Stimulated activated CD8-positive, alpha-beta memory T cell treated with anti-CD3 and anti-CD28 coated beads, Interleukin-15, amount 100 ng/mL, for 4 hours (primary cell): ENCODE data around the gene CHRM4.
A peak's percentile ranks its signal among the peaks of the same experiment; 100 is the strongest.

Experiments
- DNase-seq, 2 donors: peaks; one replicate each; pipeline ENCODE4 v3.0.0-alpha.2; 2020; ENCODE audit warnings: low read depth in 2 of 2

The CHRM4 gene

GRCh38 chr11:46367244-46367915, 24.2 kb downstream of the CHRM4 start:
- peak; percentile 40 to 46 for DNase-seq

- DNase-seq = no peak
These were observed 24.9 kb downstream of the CHRM4 start for GRCh38 chr11:46366661-46367161.

DNA sequence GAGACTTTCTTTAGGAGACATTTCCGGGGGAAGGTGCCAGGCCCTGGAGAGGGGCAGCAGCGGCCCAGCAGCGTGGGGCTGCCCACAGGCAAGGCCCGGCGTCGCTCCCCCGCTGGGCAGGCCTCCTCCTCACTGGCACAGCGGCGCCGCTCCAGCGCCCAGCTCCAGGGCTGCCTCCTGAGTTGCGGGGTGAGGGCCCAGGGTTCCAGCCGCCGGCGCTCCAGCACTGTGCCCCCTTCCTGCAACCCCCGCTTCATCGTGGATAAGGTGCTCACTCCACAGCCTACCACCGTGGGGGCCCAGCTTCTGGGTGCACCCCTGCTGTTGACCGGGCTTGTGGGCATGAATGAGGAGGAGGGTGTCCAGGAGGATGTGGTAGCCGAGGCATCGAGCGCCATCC, 25.3 kb downstream of the CHRM4 start:
- DNase-seq = no peak

- no peak for DNase-seq
These were observed 26.8 kb downstream of the CHRM4 start for GRCh38 chr11:46364791-46365190.

DNA sequence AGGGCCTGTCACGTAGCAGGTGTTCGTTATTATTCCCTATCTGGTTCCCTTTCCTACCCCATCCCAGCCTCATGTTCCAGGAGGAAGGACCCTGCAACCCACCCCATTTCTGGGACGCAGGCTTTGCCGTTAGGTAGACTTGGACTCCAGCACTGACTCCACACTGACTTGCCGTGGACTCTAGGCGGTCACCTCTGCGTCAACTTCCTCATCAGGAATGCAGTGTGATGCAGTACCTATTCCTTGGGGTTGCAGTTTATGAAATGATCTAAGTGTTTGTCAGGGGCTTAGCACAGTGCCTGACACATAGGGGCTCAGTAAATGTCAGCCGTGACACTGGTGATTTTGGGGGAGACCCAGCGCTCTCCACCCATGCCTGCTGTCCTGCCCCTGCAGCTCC, 27.5 kb downstream of the CHRM4 start:
- no peak for DNase-seq

DNA sequence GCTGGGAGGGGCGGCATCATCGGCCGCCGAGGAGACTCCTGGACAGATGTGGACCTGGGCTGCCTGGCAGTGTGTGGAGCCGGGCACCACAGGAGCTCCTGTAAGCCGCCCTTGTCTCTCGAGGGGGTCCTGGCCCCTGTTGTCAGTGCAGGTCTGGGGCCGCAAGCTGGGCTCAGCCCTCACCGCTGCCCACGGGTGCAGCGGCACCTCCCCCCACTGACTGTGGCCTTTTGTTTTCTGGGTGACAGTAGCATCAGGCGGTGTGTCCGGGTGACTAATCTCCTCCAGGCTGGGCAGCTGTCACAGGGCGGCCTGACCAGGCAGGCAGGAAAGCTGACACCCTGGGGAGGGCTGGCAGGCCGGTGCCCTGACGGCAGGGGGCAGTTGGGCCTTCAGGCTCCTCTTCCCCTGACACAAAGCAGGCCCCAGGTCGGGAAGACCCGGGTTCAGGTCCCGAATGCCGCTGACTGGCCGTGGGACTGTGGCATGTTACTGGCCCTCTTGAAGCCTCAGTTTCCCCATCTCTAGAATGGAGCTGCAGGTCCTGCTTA, 28.0 kb downstream of the CHRM4 start:
- no peak for DNase-seq

GRCh38 chr11:46363031-46363407, 28.6 kb downstream of the CHRM4 start:
- DNase-seq = no peak

DNA sequence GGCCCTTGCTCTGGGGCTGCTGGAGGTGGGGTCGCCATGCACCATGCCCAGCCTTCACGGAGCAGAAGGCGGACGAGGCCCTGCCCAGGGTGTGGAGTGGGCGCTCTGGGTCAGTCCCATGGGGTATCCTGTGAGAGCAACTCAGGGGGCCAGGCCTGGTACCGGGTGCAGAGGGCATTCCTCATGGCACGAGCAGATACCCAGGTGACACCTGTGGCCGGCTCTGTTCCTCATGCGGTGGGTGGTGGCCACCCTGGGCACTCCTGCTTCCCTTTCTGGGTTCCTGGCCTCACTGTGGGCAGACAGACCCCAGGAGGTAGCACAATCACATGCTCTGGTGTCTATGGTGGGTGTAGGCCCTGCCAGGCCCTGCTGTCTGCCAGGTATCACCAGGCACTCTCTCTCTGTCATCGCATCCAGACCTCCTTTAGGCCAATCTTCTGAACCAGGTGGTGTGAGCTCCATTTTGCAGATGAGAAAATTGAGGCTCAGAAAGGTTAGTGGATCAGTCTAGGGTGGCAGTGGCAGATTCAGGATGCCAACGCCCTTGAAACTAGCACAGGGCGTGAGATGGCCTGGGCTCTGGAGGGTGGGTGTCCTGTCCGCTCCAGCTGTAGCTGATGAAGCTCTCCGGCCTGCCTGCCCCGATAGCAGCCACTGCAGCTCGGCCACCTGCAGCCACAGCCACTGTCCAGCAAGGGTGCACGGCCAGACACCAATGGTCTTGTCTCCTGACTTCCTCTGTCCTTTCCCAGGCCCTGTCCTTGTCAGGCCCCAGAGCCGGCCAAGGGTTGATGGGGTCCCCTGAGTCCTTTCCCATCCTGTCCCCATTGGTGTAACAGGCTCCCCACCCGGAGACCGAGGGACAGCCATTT, 29.2 kb downstream of the CHRM4 start:
- DNase-seq = no peak

DNA sequence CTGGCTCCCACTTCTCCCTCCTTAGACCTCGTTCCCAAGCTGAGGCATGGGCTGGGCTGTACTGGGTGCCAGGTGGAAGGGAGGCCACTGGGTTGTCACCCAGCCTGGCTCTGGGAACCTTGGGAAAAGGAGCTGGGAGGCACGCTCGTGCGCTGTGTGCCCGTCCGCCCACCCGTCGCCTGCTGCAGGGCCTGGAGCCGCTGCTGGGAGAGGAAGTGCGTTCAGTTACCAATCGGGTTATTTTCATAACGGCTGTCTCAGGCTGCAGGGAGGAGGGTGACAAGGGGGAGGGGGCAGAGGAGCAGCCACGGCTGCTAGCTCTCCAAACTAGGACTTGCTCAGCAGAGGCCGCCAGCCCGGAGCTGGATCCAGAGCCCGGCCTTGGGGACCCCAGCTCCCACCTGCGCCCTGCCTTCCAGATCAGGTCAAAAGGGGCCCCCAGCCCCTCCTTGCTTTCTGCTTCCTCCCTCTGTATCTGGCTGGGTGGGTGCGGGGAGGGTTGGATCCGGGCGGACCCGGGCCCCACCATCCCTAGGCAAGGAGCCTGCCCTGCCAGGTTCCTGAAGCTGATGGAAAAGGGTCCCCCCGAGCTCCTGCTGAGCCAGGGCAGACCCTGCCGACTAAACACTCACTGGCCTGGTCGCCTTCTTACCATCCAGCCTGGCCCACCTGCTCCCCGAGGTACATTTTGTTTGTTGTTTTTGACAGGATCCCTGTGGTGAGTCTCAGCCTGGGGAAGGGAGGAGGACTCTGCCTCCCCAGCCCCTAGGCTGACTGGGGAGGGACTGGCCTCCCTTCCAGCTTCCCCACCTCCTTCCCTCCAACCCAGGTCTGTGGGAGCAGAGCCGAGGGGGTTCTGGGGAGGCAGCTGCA, 30.1 kb downstream of the CHRM4 start:
- no peak for DNase-seq

DNA sequence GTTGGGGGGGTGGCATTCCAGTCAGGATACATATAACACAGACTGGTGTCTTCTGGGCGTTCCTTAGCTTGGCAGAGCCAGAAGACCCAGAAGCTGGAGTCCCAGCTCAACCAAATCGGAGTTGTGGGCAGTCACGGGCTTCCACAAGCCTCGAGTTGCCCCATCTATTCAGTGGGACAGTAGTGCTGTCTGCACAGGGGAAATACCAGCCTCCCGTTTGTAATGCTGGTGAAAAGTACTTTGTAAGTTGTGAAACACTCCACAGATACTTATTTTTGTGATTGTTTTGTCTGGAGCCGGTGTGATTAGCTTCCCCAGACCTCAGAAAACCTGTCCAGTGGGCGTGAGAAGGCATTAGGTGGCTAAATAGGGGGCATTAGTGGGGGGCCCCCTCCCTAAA, 30.7 kb downstream of the CHRM4 start:
- no peak for DNase-seq

DNA sequence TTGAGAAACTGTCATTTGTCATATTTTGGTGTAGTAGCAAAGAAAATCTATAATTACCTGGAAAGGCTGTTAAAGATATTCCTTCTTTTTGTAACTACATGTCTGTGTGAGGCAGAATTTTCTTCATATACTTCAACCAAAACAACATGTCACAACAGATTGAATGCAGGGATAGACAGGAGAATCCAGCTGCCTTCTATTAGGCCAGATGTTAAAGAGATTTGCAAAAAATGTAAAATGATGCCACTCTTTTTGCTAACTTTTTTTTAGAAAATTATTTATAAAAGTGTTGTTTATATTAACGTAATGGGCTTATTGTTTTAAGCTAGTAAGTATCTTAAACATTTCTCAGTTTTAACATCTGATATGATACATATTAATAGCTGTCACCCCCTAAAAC, 31.6 kb downstream of the CHRM4 start:
- DNase-seq = no peak

DNA sequence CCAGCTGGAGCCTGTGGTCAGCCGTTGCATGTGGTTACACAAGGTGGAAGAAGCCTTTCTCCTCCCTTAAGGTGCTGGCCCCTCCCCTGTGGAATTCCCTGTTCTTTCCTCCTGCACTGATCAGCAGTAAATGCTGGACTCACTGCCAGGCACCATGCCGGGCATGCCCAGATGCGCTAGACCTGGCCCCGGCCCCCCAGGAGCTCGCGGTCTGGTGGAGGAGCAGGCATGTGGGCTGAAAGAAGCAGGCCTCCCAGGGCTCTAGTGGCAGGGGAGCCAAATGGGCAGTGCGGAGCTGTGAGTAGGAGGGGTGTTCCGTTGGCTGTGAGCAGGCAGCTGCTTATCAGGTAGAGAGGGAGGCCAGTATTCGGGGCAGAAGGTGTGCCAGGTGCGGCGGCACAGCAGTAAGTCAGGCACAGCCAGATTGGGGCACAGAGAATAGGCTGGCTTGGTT, 34.1 kb downstream of the CHRM4 start:
- no peak for DNase-seq

GRCh38 chr11:46356924-46357482, 34.6 kb downstream of the CHRM4 start:
- no peak for DNase-seq

GRCh38 chr11:46353698-46354097, 37.9 kb downstream of the CHRM4 start:
- peak; percentile 57 to 61 for DNase-seq

GRCh38 chr11:46352063-46352841, 39.3 kb downstream of the CHRM4 start:
- DNase-seq = peak; percentile 43 to 52

- DNase-seq = no peak
These were observed 40.0 kb downstream of the CHRM4 start for GRCh38 chr11:46351606-46352005.

DNA sequence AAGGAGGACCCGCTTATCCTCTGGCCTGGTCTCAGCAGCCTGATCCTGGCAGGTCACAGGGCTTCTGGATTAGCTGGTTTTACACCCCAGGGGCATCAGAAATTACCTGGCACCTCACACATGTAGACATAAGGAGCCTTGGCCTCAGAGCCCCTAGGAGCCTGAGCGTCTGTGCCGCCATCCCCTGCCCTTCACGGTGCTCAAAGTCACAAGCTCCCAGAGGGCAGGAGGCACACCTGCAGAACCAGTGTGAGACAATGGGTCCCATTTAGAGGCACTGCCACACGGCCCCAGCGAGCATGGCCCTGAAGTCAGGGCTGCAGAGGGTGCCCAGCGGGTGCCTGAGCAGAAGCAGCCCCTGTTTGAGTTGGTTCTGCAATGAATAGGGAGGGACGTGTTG, 40.4 kb downstream of the CHRM4 start:
- DNase-seq = no peak

GRCh38 chr11:46350695-46351094, 40.9 kb downstream of the CHRM4 start:
- no peak for DNase-seq

- peak in 1 of 2 donors; percentile 47 for DNase-seq
These were observed 42.8 kb downstream of the CHRM4 start for GRCh38 chr11:46348566-46349401.
